GM23338 (cell line): ENCODE results near the gene GADL1. TPM values are rescaled to one million over a fixed set of nuclear protein-coding genes. Genes with fewer than 3 reads are reported as not detected.

Experiments used
- ATAC-seq: fragments of 200-7000 bp; cut with Tn5 transposase; 3 replicates; pipeline ENCODE4 v1.9.1; 2020
- DNase-seq: peaks from one replicate; pipeline ENCODE4 v3.0.0-alpha.2; 2015; ENCODE audit warnings: low spot score
- H2AFZ ChIP-seq: fragments of 200-600 bp; sonication (generic); 2 replicates; pipeline ENCODE4 v1.8.0; 2016; ENCODE audit warnings: antibody characterized with exemption, mild to moderate bottlenecking, moderate library complexity
- H3F3A ChIP-seq: fragments of 200-600 bp; sonication (generic); replicated peaks from 2 replicates; pipeline ENCODE4 v1.8.0; 2017; ENCODE audit warnings: antibody characterized with exemption, mixed run types, low read depth
- H3K27ac ChIP-seq: fragments of 200-600 bp; sonication (generic); 2 replicates; pipeline ENCODE4 v1.6.1; 2016; ENCODE audit warnings: low read depth
- H3K27me3 ChIP-seq: fragments of 200-600 bp; sonication (generic); 2 replicates; pipeline ENCODE4 v1.8.0; 2016; ENCODE audit warnings: mild to moderate bottlenecking, mixed run types, moderate library complexity; ENCODE audit not compliant: insufficient read depth
- H3K36me3 ChIP-seq: fragments of 200-600 bp; sonication (generic); 2 replicates; pipeline ENCODE4 v1.8.0; 2016; ENCODE audit warnings: mild to moderate bottlenecking; ENCODE audit not compliant: insufficient read depth
- H3K4me1 ChIP-seq: fragments of 200-600 bp; sonication (generic); 2 replicates; pipeline ENCODE4 v1.8.0; 2016; ENCODE audit warnings: mild to moderate bottlenecking, moderate library complexity; ENCODE audit not compliant: insufficient read depth
- H3K4me2 ChIP-seq: fragments of 200-600 bp; sonication (generic); 2 replicates; pipeline ENCODE4 v1.7.1; 2017; ENCODE audit warnings: mixed run types
- H3K4me3 ChIP-seq: fragments of 200-600 bp; sonication (generic); 2 replicates; pipeline ENCODE4 v1.6.1; 2016; ENCODE audit warnings: mixed run types
- H3K79me2 ChIP-seq: fragments of 200-600 bp; sonication (generic); replicated peaks from 2 replicates; pipeline ENCODE4 v1.8.0; 2017; ENCODE audit warnings: mild to moderate bottlenecking; ENCODE audit not compliant: insufficient read depth
- H3K9me2 ChIP-seq: fragments of 200-600 bp; sonication (generic); 2 replicates; pipeline ENCODE4 v1.8.0; 2017; ENCODE audit not compliant: insufficient read depth
- H4K20me1 ChIP-seq: fragments of 200-600 bp; sonication (generic); replicated peaks from 2 replicates; pipeline ENCODE4 v1.8.0; 2017; ENCODE audit warnings: mild to moderate bottlenecking; ENCODE audit not compliant: insufficient read depth
- H3K27ac Mint-ChIP-seq: 2 replicates; pipeline ENCODE4 v1.8.0; 2020; ENCODE audit warnings: inconsistent platforms, mild to moderate bottlenecking, moderate library complexity, mixed read lengths
- H3K27me3 Mint-ChIP-seq: 3 replicates; pipeline ENCODE4 v1.8.0; 2022; ENCODE audit warnings: low read depth, mild to moderate bottlenecking, moderate library complexity, mixed read lengths, inconsistent platforms; ENCODE audit not compliant: insufficient read depth, poor library complexity
- H3K36me3 Mint-ChIP-seq: 3 replicates; pipeline ENCODE4 v1.8.0; 2021; ENCODE audit warnings: low read depth, mild to moderate bottlenecking, inconsistent platforms, moderate library complexity, mixed read lengths
- H3K4me1 Mint-ChIP-seq: 3 replicates; pipeline ENCODE4 v1.8.0; 2020; ENCODE audit warnings: mild to moderate bottlenecking, inconsistent platforms, mixed read lengths
- H3K4me3 Mint-ChIP-seq: 3 replicates; pipeline ENCODE4 v1.8.0; 2021; ENCODE audit warnings: moderate library complexity, mild to moderate bottlenecking, inconsistent platforms, mixed read lengths
- H3K9me3 Mint-ChIP-seq: 3 replicates; pipeline ENCODE4 v1.8.0; 2020; ENCODE audit warnings: moderate library complexity, mild to moderate bottlenecking, inconsistent platforms, mixed read lengths
- EZH2 ChIP-seq: fragments of 200-600 bp; sonication (generic); IDR thresholded peaks from one replicate; pipeline ENCODE4 v1.8.0; 2017; ENCODE audit warnings: antibody characterized with exemption, mild to moderate bottlenecking, low read depth; ENCODE audit not compliant: unreplicated experiment
- POLR2AphosphoS5 ChIP-seq: IDR thresholded peaks from 2 replicates; pipeline ENCODE4 v1.6.1; 2016; ENCODE audit warnings: antibody characterized with exemption, low read depth
- REST ChIP-seq: IDR thresholded peaks from one replicate; pipeline ENCODE4 v1.6.1; 2018; ENCODE audit warnings: antibody characterized with exemption; ENCODE audit not compliant: unreplicated experiment
- ZNF114 ChIP-seq: fragments of 250-450 bp; sonication (Bioruptor Pico); IDR thresholded peaks from 2 replicates; pipeline ENCODE4 v1.5.0; 2020; ENCODE audit warnings: mild to moderate bottlenecking, moderate library complexity
- ZNF462 ChIP-seq: fragments of 250-450 bp; sonication (Bioruptor Pico); IDR thresholded peaks from 2 replicates; pipeline ENCODE4 v1.5.0; 2020; ENCODE audit warnings: mild to moderate bottlenecking, moderate library complexity
- polyA plus RNA-seq: library from polyadenylated mRNA; unstranded; fragments of >200 nt; fragmentation: Nextera tagmentation; extraction: Ambion mirVana; gene quantifications from 2 replicates; pipeline ENCODE4 v1.2.1, GENCODE V29; 2016
- total RNA-seq: library from RNA; depleted of rRNA; stranded (reverse); fragments of >200 nt; shearing (Covaris generic); gene quantifications from 2 replicates; pipeline ENCODE4 v1.2.3, GENCODE V29; 2014

Gene GADL1
- total and polyA plus RNA-seq, 2 experiments from 2014 or later, result 0.35 to 0.50 TPM

- TF ChIP-seq ZNF462 (CRISPR knock-in tag) (no peak), REST (no peak), EZH2 (no peak)
These were observed 25.1 kb upstream of the GADL1 start (continued) for GRCh38 chr3:30919564-30919963.

- no peak overlapping the region for H3K4me2 ChIP-seq
- ATAC-seq (no peak), DNase-seq (no peak)
- no peak overlapping the region for H3K27ac Mint-ChIP-seq
- TF ChIP-seq POLR2AphosphoS5, result no peak
- TF ChIP-seq ZNF462 (CRISPR knock-in tag), result no peak
- TF ChIP-seq ZNF114, result no peak
- H3K9me2 ChIP-seq, result no peaks in the 10 kb centered on the region; the same call in 1 of the 2 replicates
- H3K79me2 ChIP-seq, result no peaks in the 10 kb centered on the region
- no peak overlapping the region for H3K4me3 ChIP-seq
- no peak overlapping the region for H3K27ac ChIP-seq
- peaks cover 9% of the 10 kb centered on the region; the same call in 1 of the 3 replicates for H3K36me3 Mint-ChIP-seq
- H3K27me3 ChIP-seq, result no peaks in the 10 kb centered on the region
- H3K4me1 ChIP-seq, result no peaks in the 10 kb centered on the region
- peaks cover 14% of the 10 kb centered on the region for H3K9me3 Mint-ChIP-seq
- no peaks in the 10 kb centered on the region for H4K20me1 ChIP-seq
- H3F3A ChIP-seq, result no peaks in the 10 kb centered on the region
- no peaks in the 10 kb centered on the region for H3K4me1 Mint-ChIP-seq
- no peak overlapping the region for H2AFZ ChIP-seq
- H3K36me3 ChIP-seq, result no peaks in the 10 kb centered on the region
- peaks cover 2% of the 10 kb centered on the region for H3K27me3 Mint-ChIP-seq
- H3K4me3 Mint-ChIP-seq, result no peak overlapping the region
These were observed 24.3 kb upstream of the GADL1 start for GRCh38 chr3:30918761-30919160.
